Suprapubic skin (tissue), 4 donors: ENCODE results near the gene ZC3H4. TPM values are rescaled to one million over a fixed set of nuclear protein-coding genes. Genes with fewer than 3 reads are reported as not detected.

Experiments
- DNase-seq, 2 donors: peaks; one replicate each; pipeline ENCODE4 v3.0.0-alpha.2; 2019; ENCODE audit warnings: low spot score in 2 of 2
- H3K27ac ChIP-seq: fragments of 200-600 bp; sonication (generic); one replicate; pipeline ENCODE4 v1.5.1; 2019
- H3K27me3 ChIP-seq: fragments of 200-600 bp; sonication (generic); one replicate; pipeline ENCODE4 v1.5.1; 2019
- H3K36me3 ChIP-seq: fragments of 200-600 bp; sonication (generic); one replicate; pipeline ENCODE4 v1.5.1; 2019
- H3K4me1 ChIP-seq: fragments of 200-600 bp; sonication (generic); one replicate; pipeline ENCODE4 v1.5.1; 2019
- H3K4me3 ChIP-seq: fragments of 200-600 bp; sonication (generic); one replicate; pipeline ENCODE4 v1.5.1; 2019; ENCODE audit warnings: mild to moderate bottlenecking
- H3K9me3 ChIP-seq: fragments of 200-600 bp; sonication (generic); one replicate; pipeline ENCODE4 v1.5.1; 2019
- EP300 ChIP-seq: sonication (generic); formaldehyde crosslinking; IDR thresholded peaks from one replicate; pipeline ENCODE4 v1.6.1; 2017; ENCODE audit warnings: antibody characterized with exemption
- POLR2A ChIP-seq, 2 donors: fragments of 450-650 bp; IDR thresholded peaks; one replicate each; pipeline ENCODE4 v1.6.1; 2017; ENCODE audit warnings: antibody characterized with exemption in 2 of 2, mild to moderate bottlenecking in 2 of 2, moderate library complexity in 2 of 2
- POLR2AphosphoS5 ChIP-seq, 3 donors: sonication (generic); formaldehyde crosslinking; IDR thresholded peaks; one replicate each; pipeline ENCODE4 v1.6.1; 2017; ENCODE audit warnings: antibody characterized with exemption in 3 of 3
- WGBS: methylation state at CpG from one replicate; pipeline ENCODE4 v1.1.5; 2018; 5-methylcytosine and 5-hydroxymethylcytosine counted together
- total RNA-seq, 4 donors: library from RNA; depleted of rRNA; stranded (reverse); fragments of >200 nt; gene quantifications; one replicate each; pipeline ENCODE4 v1.1.0, GENCODE V29; 2016
- TF ChIP-seq, protein P1 (sequence below), 2 donors: fragments of 200-600 bp in 1 of 2; fragments of 450-650 bp in 1 of 2; sonication (generic) in 1 of 2; IDR thresholded peaks; one replicate each; pipeline ENCODE4 v1.5.1; 2016 to 2019; ENCODE audit warnings: antibody characterized with exemption in 2 of 2, mild to moderate bottlenecking in 1 of 2, moderate library complexity in 1 of 2

Gene ZC3H4
- total RNA-seq, 4 donors from 2014 or later, result 24.2 to 42.8 (median 31.7) TPM

- no peak for DNase-seq
- WGBS, result 96% methylated on average over 4 of the region's 4 CpGs
- TF ChIP-seq, protein P1, sequence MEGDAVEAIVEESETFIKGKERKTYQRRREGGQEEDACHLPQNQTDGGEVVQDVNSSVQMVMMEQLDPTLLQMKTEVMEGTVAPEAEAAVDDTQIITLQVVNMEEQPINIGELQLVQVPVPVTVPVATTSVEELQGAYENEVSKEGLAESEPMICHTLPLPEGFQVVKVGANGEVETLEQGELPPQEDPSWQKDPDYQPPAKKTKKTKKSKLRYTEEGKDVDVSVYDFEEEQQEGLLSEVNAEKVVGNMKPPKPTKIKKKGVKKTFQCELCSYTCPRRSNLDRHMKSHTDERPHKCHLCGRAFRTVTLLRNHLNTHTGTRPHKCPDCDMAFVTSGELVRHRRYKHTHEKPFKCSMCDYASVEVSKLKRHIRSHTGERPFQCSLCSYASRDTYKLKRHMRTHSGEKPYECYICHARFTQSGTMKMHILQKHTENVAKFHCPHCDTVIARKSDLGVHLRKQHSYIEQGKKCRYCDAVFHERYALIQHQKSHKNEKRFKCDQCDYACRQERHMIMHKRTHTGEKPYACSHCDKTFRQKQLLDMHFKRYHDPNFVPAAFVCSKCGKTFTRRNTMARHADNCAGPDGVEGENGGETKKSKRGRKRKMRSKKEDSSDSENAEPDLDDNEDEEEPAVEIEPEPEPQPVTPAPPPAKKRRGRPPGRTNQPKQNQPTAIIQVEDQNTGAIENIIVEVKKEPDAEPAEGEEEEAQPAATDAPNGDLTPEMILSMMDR (IDR thresholded peaks at IDR 0.05), result no peak
- TF ChIP-seq POLR2A (IDR thresholded peaks at IDR 0.05) (no peak), EP300 (no peak), POLR2AphosphoS5 (IDR thresholded peaks at IDR 0.05) (no peak)
- Histone ChIP-seq H3K4me3 (no peak overlapping the region), H3K4me1 (peaks cover 25% of the 10 kb centered on the region), H3K36me3 (no peaks in the 10 kb centered on the region), H3K27me3 (no peaks in the 10 kb centered on the region), H3K27ac (no peak overlapping the region), H3K9me3 (no peaks in the 10 kb centered on the region)
Observed at GRCh38 chr19:47129579-47129978, 16.0 kb upstream of the ZC3H4 start.

DNA sequence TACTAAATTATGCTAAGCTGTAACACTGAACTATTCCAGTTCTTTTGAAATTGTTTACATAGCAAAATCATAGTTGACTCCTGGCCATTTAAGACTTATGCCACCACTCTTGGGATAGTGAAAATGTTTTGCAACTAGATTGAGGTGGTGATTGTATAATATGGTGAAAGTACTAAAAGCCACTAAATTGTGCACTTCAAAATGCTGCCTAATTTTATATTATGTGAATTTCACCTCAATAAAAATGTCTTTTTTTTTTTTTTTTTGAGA is 12.0 kb upstream of the ZC3H4 start:
- no peak overlapping the region for H3K27ac ChIP-seq

GRCh38 chr19:47124937-47125668 is 11.5 kb upstream of the ZC3H4 start:
- Histone ChIP-seq H3K27ac (no peak overlapping the region), H3K4me1 (peaks cover 7% of the 10 kb centered on the region), H3K9me3 (no peaks in the 10 kb centered on the region), H3K4me3 (no peak overlapping the region), H3K36me3 (no peaks in the 10 kb centered on the region), H3K27me3 (no peaks in the 10 kb centered on the region)
- no peak for DNase-seq
- WGBS, result 36% methylated on average over 8 of the region's 8 CpGs
- TF ChIP-seq POLR2AphosphoS5 (IDR thresholded peaks at IDR 0.05), result no peak
- TF ChIP-seq, protein P1 (IDR thresholded peaks at IDR 0.05), result peak; percentile 58 to 91

More for the DNA sequence above, 12.0 kb upstream of the ZC3H4 start:
- H3K4me1 ChIP-seq, result peaks cover 9% of the 10 kb centered on the region
- no peak for DNase-seq
- H3K27me3 ChIP-seq, result no peaks in the 10 kb centered on the region
- H3K36me3 ChIP-seq, result no peaks in the 10 kb centered on the region
- H3K9me3 ChIP-seq, result no peaks in the 10 kb centered on the region
- no peak overlapping the region for H3K4me3 ChIP-seq
- no peak for TF ChIP-seq POLR2A (IDR thresholded peaks at IDR 0.05)
- no peak for TF ChIP-seq POLR2AphosphoS5 (IDR thresholded peaks at IDR 0.05)
- TF ChIP-seq EP300, result no peak
- TF ChIP-seq, protein P1 (IDR thresholded peaks at IDR 0.05), result no peak

DNA sequence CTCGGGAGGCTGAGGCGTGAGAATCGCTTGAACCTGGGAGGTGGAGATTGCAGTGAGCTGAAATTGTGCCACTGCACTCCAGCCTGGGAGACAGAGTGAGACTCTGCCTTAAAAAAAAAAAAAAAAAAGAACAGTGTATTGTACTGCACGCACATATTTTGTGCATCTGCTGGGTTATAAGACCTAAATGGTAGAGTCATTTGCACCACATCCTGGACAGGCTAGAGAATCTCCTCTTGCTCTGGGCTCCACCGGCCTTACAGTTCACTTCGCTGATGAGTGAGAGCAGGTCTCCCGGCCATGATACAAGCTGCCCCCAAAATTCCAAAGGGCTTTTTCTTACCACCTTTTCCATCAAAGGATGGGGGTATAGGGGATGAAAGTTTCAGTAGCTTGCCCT is 9.8 kb upstream of the ZC3H4 start:
- no peaks in the 10 kb centered on the region for H3K27me3 ChIP-seq
- TF ChIP-seq, protein P1 (IDR thresholded peaks at IDR 0.05), result no peak
- TF ChIP-seq EP300 (no peak), POLR2A (IDR thresholded peaks at IDR 0.05) (no peak), POLR2AphosphoS5 (IDR thresholded peaks at IDR 0.05) (no peak)
- no peak for DNase-seq
- no peaks in the 10 kb centered on the region for H3K9me3 ChIP-seq
- H3K4me3 ChIP-seq, result no peak overlapping the region
- WGBS, result 81% methylated on average over 7 of the region's 7 CpGs
- no peak overlapping the region for H3K27ac ChIP-seq
- H3K36me3 ChIP-seq, result no peaks in the 10 kb centered on the region
- H3K4me1 ChIP-seq, result peaks cover 5% of the 10 kb centered on the region

DNA sequence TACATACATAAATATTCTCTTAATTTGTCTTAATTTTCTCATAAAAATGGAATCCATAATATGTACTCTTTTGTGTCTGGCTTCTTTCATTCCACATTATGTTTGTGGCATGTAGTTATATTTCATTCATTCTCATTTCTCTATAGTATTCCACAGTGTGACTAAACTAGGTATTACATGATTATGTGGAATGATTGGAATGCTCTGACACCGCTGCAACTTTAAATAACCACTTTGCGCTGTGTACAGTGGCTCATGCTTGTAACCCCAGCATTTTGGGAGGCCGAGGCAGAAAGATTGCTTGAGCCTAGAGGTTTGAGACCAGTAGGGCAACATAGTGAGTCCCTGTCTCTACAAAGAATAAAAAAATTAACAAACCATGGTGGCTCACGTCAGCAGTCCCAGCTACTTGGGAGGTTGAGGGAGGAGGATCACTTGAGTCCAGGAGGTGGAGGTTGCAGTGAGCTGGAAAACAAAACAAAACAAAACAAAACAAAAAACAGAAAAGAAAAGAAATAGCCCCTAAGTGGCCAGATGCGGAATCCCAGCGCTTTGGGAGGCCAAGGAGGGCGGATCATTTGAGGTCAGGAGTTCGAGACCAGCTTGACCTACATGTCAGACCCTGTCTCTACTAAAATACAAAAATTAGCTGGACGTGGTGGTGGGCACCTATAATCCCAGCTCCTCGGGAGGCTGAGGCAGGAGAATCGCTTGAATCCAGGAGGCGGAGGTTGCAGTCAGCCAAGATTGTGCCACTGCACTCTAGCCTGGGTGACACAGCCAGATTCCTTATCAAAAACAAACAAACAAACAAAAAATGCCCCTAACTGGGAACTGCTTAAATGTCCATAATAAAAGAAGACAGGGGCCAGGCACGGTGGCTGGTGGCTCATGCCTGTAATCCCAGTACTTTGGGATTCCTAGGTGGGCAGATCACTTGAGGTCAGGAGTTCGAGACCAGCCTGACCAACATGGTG is 9.1 kb upstream of the ZC3H4 start:
- Histone ChIP-seq H3K4me3 (no peak overlapping the region), H3K27me3 (no peaks in the 10 kb centered on the region), H3K4me1 (peaks cover 5% of the 10 kb centered on the region), H3K27ac (no peak overlapping the region), H3K36me3 (no peaks in the 10 kb centered on the region), H3K9me3 (no peaks in the 10 kb centered on the region)
- DNase-seq, result no peak
- 83% methylated on average over 14 of the region's 14 CpGs for WGBS
- TF ChIP-seq POLR2AphosphoS5 (IDR thresholded peaks at IDR 0.05) (no peak), EP300 (no peak), POLR2A (IDR thresholded peaks at IDR 0.05) (no peak)
- TF ChIP-seq, protein P1 (IDR thresholded peaks at IDR 0.05), result no peak
